HG03280 (cell line): Measurements from ENCODE around the gene MACROD1.
"Not testable (repeated sequence)": the region's sequence is repeated elsewhere in the genome, so short reads cannot be mapped to it uniquely, and the experiment has no call there.

Experiments used
- ATAC-seq: cut with Tn5 transposase; IDR thresholded peaks from one replicate; pipeline ENCODE4 v1.9.1; 2021; ENCODE audit warnings: mild to moderate bottlenecking, moderate library complexity; ENCODE audit not compliant: unreplicated experiment

The MACROD1 gene

GRCh38 chr11:63973912-63974258 is 192.0 kb downstream of the MACROD1 start:
- not testable (repeated sequence) for ATAC-seq

- ATAC-seq, result no peak
Observed at GRCh38 chr11:63970902-63971301, 195.0 kb downstream of the MACROD1 start.

GRCh38 chr11:63969461-63969860 is 196.5 kb downstream of the MACROD1 start:
- no peak for ATAC-seq

- ATAC-seq, result no peak
Observed at GRCh38 chr11:63966444-63966843, 199.5 kb downstream of the MACROD1 start.

GRCh38 chr11:63963895-63964294 is 202.0 kb downstream of the MACROD1 start:
- not testable (repeated sequence) for ATAC-seq

DNA sequence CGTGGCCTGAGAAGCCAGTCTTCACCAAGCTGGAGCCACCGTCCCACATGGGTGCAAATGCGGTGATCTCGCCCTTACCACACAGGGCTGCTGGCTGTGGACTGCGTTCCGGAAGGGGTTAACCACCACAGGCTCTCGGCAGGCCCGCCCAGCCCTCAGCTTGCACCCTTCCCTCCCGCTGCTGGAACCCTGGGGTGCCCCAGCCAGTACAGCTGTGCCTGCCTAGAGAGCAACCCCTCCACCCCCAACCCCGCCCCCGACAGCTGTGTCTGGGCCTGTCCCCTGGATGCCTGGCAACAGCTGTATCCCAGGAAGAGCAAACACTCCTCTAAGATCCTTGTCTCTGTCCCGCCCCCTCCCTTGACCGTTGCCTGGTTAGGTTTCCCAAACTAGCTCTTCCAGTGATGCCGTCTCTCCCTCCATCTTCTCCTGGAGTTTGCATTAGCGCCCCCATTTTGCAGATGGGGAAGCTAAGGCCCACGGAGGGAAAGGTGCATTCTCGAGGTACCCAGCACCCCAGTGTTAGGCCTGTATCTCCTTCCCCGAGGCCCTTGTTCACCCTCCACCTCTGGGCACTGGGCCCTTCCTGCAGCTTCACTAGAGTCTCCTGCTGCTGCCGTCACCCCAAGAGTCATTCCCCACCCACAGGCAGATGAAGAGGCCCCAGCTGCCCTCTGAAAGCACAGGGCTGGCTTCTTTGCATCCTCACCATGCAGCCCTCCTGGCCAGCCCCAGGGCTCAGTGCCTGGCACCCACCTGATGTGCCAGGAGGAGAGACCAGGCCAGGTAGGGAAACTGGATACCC is 204.1 kb downstream of the MACROD1 start:
- ATAC-seq, result no peak

DNA sequence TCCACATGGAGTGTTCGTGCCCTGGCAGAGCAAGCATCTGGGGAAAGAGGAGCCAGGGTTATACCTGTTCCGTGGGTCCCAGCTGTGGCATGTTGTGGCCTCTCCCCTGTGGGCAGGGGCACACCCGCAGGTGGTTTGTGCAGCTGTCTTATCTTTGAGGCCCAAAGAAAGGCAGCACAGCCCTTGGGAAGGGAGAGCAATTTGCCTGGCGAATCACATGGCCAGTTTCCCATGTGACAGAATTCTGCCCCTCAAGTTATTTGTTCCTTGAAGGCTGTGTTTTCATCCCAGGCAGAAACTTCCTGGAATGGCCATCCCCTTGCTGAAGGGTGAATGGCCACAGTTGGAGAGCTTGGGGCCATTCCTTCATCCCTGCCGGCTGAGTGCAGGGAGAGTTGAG is 207.9 kb downstream of the MACROD1 start:
- no peak for ATAC-seq

DNA sequence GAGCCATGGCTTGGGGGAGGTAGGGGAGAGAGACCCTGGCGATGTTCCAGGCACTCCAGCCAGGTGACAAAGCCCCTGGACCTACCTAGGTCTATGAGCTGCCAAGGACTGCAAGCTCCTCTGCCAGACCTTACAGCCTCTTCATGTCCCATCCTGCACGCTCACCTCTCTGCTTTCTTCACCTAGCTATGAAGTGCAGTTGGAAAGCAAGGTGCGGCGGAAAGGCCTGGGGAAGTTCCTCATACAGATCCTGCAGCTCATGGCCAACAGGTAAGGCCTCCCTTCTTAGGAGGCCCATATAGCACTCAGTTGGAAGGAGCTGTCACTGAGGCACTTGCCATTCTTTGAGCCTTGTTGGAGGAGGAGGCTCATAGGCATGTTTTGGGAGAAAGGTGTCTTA is 213.3 kb downstream of the MACROD1 start:
- ATAC-seq, result no peak

GRCh38 chr11:63951779-63952536 is 214.0 kb downstream of the MACROD1 start:
- ATAC-seq, result no peak
